Measurements from ENCODE around the gene IRAK2.

- no peak for TF ChIP-seq CTCF (IDR thresholded peaks at IDR 0.05; ENCODE audit: low read depth, low read length)
- no peak for TF ChIP-seq POLR2A (IDR thresholded peaks at IDR 0.05; ENCODE audit: extremely low read depth, insufficient read length)
Measured at GRCh38 chr3:10233988-10234387, 69.3 kb downstream of the IRAK2 start.
